Mammary epithelial cell (primary cell): ENCODE results near the gene TMEM191C.
"Not testable (repeated sequence)": the region's sequence is repeated elsewhere in the genome, so short reads cannot be mapped to it uniquely, and the experiment has no call there.

Experiments
- CTCF ChIP-seq, 2 donors: IDR thresholded peaks in 1 of 2; conservative IDR thresholded peaks in 1 of 2; 2 replicates each; pipeline ENCODE4 v1.5.1; 2011 to 2012; ENCODE audit warnings: inconsistent platforms in 2 of 2, low read length in 2 of 2, mild to moderate bottlenecking in 2 of 2, control low read depth in 1 of 2, low read depth in 1 of 2; ENCODE audit not compliant: insufficient read depth in 1 of 2; ENCODE audit errors: extremely low read depth in 1 of 2
- EZH2 ChIP-seq: IDR thresholded peaks from 2 replicates; pipeline ENCODE4 v1.6.1; 2012; ENCODE audit warnings: low read length, inconsistent platforms, borderline replicate concordance

GRCh38 chr22:21442123-21442522 lies 25.1 kb upstream of the TMEM191C start:
- not testable (repeated sequence) for TF ChIP-seq EZH2; CTCF (conservative IDR thresholded peaks at IDR 0.05 in 1 of 2, IDR thresholded peaks at IDR 0.05 in 1 of 2; ENCODE audit: extremely low read depth in 1 of 2, insufficient read depth in 1 of 2, low read depth in 1 of 2, low read length in 2 of 2)
